ENCODE data around the gene ATAD5.
"Not testable (repeated sequence)": the region's sequence is repeated elsewhere in the genome, so short reads cannot be mapped to it uniquely, and the experiment has no call there.

DNA sequence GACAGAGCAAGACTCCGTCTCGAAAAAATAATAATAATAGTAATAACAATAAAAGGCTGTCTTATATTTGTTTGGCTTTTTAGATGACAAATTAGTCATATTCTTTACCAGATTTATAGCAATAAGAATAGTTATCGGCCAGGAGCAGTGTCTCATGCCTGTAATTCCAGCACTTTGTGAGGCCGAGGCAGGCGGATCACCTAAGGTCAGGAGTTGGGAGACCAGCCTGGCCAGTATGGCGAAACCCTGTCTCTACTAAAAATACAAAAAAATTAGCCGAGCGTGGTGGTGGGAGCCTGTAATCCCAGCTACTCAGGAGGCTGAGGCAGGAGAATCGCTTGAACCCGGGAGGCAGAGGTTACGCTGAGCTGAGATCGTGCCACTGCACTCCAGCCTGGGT is 17.5 kb upstream of the ATAD5 start:
- not testable (repeated sequence) for TF ChIP-seq EZH2phosphoT487 (IDR thresholded peaks at IDR 0.05; ENCODE audit: low read depth)
- TF ChIP-seq, protein P1, sequence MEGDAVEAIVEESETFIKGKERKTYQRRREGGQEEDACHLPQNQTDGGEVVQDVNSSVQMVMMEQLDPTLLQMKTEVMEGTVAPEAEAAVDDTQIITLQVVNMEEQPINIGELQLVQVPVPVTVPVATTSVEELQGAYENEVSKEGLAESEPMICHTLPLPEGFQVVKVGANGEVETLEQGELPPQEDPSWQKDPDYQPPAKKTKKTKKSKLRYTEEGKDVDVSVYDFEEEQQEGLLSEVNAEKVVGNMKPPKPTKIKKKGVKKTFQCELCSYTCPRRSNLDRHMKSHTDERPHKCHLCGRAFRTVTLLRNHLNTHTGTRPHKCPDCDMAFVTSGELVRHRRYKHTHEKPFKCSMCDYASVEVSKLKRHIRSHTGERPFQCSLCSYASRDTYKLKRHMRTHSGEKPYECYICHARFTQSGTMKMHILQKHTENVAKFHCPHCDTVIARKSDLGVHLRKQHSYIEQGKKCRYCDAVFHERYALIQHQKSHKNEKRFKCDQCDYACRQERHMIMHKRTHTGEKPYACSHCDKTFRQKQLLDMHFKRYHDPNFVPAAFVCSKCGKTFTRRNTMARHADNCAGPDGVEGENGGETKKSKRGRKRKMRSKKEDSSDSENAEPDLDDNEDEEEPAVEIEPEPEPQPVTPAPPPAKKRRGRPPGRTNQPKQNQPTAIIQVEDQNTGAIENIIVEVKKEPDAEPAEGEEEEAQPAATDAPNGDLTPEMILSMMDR (IDR thresholded peaks at IDR 0.05; ENCODE audit: low read depth, low read length): not testable (repeated sequence)

Measured in OCI-LY3 (cell line).